Measurements from ENCODE around the gene CFAP161.

The CFAP161 gene

DNA sequence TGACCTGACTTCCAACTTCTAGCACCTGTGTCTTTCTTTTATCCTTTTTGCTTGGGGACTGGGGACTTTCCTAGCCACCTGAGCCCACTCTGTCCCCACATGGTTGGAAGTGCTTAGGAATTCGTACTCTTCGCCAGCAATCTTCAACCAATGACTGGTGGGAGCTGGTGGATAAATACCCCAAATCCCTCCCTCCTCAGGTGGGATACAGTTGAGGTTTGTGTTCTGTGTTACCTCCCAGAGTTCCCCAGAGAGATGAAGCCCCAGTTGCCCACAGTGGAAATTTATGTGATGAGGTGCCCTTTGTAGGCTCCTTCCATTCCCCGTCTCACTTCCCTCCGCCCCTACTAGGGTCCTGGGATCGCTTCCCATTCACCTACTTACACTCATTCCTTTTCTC, 40.1 kb upstream of the CFAP161 start:
- no peak for TF ChIP-seq POLR2A (IDR thresholded peaks at IDR 0.05; ENCODE audit: low read depth, low read length)
- TF ChIP-seq TAF1 (IDR thresholded peaks at IDR 0.05; ENCODE audit: low read depth, low read length) = no peak
- no peak for TF ChIP-seq POU2F2 (IDR thresholded peaks at IDR 0.05; ENCODE audit: low read depth, low read length)
- TF ChIP-seq SPI1 (IDR thresholded peaks at IDR 0.05; ENCODE audit: low read depth, low read length) = no peak
- TF ChIP-seq POLR2AphosphoS5 (IDR thresholded peaks at IDR 0.05; ENCODE audit: low read depth, low read length) = no peak
- TF ChIP-seq PAX5 (IDR thresholded peaks at IDR 0.05; ENCODE audit: insufficient read depth, low read length, severe bottlenecking) = no peak
- DNase-seq (ENCODE audit: insufficient read length, low spot score) (no peak), FAIRE-seq (no peak)

DNA sequence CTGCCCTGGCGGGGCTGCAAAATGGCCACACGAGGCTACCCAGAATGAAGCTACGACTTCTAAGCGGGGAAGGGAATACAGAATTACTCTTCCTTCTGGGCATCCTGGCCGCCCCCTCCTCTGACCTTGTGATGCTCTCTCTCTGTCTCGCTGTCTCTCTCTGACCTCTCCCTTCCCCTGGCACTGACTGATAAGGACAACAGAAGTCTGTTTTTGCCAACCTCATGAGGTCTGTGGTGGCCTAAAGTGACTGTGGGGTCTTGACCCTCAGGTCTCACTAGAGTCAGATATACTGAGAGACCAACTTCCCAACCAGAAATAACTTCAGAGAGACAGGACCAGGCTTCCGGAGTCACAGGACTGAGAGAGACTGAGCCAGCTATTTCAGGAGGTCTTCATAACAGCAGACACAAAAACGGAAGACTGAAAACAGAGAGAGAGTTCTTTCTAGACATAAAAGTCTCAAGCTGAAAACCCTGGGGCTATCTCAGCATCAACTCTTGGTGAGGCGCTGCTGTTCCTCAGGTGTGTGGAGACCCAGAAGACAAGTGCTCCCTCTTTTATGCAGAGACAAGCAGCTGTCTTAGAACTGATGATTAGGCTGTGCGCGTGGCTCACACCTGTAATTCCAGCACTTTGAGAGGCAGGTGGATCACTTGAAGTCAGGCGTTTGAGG, 38.2 kb upstream of the CFAP161 start:
- no peak for TF ChIP-seq POLR2A (IDR thresholded peaks at IDR 0.05; ENCODE audit: low read depth, low read length)
- no peak for TF ChIP-seq PAX5 (IDR thresholded peaks at IDR 0.05; ENCODE audit: insufficient read depth, low read length, severe bottlenecking)
- TF ChIP-seq POU2F2 (IDR thresholded peaks at IDR 0.05; ENCODE audit: low read depth, low read length) = no peak
- no peak for TF ChIP-seq TAF1 (IDR thresholded peaks at IDR 0.05; ENCODE audit: low read depth, low read length)
- TF ChIP-seq SPI1 (IDR thresholded peaks at IDR 0.05; ENCODE audit: low read depth, low read length) = no peak
- TF ChIP-seq POLR2AphosphoS5 (IDR thresholded peaks at IDR 0.05; ENCODE audit: low read depth, low read length) = no peak
- DNase-seq (ENCODE audit: insufficient read length, low spot score) (no peak), FAIRE-seq (no peak)

DNA sequence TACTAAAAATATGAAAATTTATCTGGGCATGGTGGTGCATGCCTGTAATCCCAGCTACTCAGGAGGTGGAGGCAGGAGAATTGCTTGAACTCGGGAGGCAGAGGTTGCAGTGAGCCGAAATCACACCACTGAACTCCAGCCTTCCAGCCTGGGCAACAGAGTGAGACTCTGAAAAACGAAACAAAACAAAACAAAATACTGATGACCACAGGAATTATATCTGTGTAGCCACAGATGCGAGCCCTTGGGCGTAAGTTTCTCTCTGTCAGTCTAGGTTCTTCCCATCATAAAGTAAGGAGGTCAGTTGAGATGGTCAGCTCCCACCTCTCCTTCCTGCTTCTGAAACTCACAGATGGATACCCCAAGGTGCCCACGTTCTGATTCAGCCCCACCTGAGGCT, 37.7 kb upstream of the CFAP161 start:
- DNase-seq (ENCODE audit: insufficient read length, low spot score) (no peak), FAIRE-seq (no peak)
- no peak for TF ChIP-seq POU2F2 (IDR thresholded peaks at IDR 0.05; ENCODE audit: low read depth, low read length)
- TF ChIP-seq PAX5 (IDR thresholded peaks at IDR 0.05; ENCODE audit: insufficient read depth, low read length, severe bottlenecking) = no peak
- TF ChIP-seq POLR2AphosphoS5 (IDR thresholded peaks at IDR 0.05; ENCODE audit: low read depth, low read length) = no peak

DNA sequence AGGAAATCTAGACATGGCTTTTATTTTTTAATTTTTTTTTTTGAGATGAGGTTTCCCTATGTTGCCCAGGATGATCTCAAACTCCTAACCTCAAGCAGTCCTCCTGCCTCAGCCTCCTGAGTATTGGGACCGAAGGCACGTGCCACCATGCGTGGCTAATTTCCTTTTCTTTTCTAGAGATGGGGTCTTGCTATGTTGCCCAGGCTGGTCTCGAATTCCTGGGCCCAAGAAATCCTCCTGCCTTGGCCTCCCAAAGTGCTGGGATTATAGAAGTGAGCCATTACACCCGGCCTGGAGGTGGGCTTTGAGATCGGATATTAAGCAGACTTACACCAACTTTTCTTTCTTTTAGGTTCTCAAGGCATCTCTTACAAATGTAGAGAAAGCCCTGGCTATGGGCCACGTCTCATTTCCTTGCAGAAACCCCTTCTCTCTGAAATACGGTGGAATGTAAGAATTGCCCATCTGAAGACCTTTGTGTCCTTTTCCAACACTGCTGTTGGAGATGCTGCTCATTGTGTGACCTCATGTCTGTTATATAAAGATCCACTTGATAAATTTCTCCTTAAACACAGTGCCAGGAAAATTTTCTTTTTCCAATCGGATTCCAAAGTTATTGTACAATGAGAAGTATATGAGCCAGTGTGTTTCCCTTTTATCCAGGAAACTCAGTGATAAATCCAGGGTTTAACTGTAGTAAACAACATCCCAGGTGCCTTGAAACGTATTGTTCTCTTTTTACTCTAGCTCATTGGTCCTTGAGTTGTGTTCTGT, 36.8 kb upstream of the CFAP161 start:
- TF ChIP-seq PAX5 (IDR thresholded peaks at IDR 0.05; ENCODE audit: insufficient read depth, low read length, severe bottlenecking) = no peak
- TF ChIP-seq POLR2AphosphoS5 (IDR thresholded peaks at IDR 0.05; ENCODE audit: low read depth, low read length) = no peak
- TF ChIP-seq POLR2A (IDR thresholded peaks at IDR 0.05; ENCODE audit: low read depth, low read length) = no peak
- TF ChIP-seq POU2F2 (IDR thresholded peaks at IDR 0.05; ENCODE audit: low read depth, low read length) = no peak
- no peak for TF ChIP-seq TAF1 (IDR thresholded peaks at IDR 0.05; ENCODE audit: low read depth, low read length)
- no peak for TF ChIP-seq SPI1 (IDR thresholded peaks at IDR 0.05; ENCODE audit: low read depth, low read length)
- FAIRE-seq (no peak), DNase-seq (ENCODE audit: insufficient read length, low spot score) (no peak)

DNA sequence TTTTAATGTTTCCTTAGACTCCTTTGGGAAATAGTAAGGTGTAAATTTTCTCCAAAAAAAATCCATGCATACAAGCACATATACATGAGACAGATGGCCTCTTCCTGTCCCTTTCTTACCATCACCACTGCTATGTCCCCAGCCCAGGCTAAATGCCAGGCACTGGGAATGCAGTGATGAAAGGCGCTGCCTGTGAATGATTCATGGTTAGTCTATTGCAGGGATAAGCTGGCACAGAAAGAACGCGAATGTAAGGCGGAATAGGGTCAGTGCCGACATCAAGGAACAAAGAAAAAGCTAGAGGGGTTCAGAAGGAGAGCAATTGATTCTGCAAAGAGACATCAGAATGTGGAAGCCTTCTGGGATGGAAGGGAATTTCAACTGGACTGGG, 36.2 kb upstream of the CFAP161 start:
- DNase-seq (ENCODE audit: insufficient read length, low spot score) (no peak), FAIRE-seq (no peak)
- TF ChIP-seq POU2F2 (IDR thresholded peaks at IDR 0.05; ENCODE audit: low read depth, low read length) = no peak
- TF ChIP-seq SPI1 (IDR thresholded peaks at IDR 0.05; ENCODE audit: low read depth, low read length) = no peak
- no peak for TF ChIP-seq PAX5 (IDR thresholded peaks at IDR 0.05; ENCODE audit: insufficient read depth, low read length, severe bottlenecking)
- TF ChIP-seq POLR2AphosphoS5 (IDR thresholded peaks at IDR 0.05; ENCODE audit: low read depth, low read length) = no peak
- TF ChIP-seq TAF1 (IDR thresholded peaks at IDR 0.05; ENCODE audit: low read depth, low read length) = no peak
- no peak for TF ChIP-seq POLR2A (IDR thresholded peaks at IDR 0.05; ENCODE audit: low read depth, low read length)

DNA sequence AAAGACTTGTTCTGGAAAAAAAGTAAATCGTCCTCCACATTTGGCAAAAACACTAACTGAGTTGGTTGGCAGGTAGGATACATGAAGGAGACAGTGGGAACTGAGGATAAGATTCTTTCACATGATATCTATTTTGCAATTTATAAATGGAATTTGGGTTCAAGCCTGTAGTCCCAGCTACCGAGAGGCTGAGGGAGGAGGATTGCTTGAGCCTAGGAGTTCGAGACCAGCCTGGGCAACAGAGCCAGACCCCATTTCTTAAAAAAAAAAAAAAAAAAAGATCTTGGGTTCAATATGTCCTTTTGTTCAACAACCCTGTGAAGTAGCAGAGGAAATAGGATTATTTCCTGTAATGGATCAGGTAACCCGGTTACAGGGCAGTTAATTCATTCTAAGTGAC, 35.7 kb upstream of the CFAP161 start:
- no peak for DNase-seq (ENCODE audit: insufficient read length, low spot score)
- FAIRE-seq = no peak
- TF ChIP-seq POLR2A (IDR thresholded peaks at IDR 0.05; ENCODE audit: low read depth, low read length) = no peak

DNA sequence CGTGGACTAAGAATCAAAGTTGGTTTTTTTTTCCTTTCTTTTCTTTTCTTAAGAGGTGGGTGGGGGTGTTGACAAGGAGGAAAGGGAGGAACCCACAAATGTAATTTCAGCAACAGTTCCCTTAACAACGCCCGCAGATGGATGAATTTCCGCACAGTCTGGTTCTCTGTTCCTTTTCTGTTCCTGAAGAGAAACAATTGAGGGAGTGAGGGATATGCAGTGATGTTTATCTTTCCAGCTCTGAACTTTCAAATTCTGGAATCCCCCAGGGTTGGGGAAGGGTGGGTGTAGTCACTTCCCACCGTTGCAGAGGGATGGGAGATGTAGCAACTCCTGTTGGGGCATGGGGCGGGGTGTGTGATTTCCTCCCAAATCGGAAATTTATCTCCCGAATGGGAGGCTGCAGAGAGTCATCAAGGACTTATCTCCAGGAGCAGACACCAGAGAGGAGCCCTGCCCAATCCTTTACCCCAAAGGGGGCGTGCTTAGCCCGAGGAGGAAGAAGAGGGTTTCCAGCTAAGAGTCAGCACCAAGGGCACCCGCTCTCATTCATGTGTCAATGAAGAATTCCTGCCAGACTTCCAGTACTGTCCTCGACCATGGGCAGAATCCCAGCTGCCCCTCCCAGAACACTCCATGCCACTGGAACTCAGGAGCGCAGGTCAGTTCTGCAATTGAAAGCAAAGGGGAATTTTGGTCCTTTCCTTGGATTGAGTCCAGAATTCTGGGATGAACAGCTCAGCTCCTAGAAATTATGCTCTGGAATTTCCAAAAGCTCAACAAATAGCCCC, 35.0 kb upstream of the CFAP161 start:
- DNase-seq (ENCODE audit: insufficient read length, low spot score) (no peak), FAIRE-seq (no peak)
- TF ChIP-seq POU2F2 (IDR thresholded peaks at IDR 0.05; ENCODE audit: low read depth, low read length) = no peak
- TF ChIP-seq PAX5 (IDR thresholded peaks at IDR 0.05; ENCODE audit: insufficient read depth, low read length, severe bottlenecking) = no peak
- no peak for TF ChIP-seq TAF1 (IDR thresholded peaks at IDR 0.05; ENCODE audit: low read depth, low read length)
- TF ChIP-seq SPI1 (IDR thresholded peaks at IDR 0.05; ENCODE audit: low read depth, low read length) = no peak

DNA sequence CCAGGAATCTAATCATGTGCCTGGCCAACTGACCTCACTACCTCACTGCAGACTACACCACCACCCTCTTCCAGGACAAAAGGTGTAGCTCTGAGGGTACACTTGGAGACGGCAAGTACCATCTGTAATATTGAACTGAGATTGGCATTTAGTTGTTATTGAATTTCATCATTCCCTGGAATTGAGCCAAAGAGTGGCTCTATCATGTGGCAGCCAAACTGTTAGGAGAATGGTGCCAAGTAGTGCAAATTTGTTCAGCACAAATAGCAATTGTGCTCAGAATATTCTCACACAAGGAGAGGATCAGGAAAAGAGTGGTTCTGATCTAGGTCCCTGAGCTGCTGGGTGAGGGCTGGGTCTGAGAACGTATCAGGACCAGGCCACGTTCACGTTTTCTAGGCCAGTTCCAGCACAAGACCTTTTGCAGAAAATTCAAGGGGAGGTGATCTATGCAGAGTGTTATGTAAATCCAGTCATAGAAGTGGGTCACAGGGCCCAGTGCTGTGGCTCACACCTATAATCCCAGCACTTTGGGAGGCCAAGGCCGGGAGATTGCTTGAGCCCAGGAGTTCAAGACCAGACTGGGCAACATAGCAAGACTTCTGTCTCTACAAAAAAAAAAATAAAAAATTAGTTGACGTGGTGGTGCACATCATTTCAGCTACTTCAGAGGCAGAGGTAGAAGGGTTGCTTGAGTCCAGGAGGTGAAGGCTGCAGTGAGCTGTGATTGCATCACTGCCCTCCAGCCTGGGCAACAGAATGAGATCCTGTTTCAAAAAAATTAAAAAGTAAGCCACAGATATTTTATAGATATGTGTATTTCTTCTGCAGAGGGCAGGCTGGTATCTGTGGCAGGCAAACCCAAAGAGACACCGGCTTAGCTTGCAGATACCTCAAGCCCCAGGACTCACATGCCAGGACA, 31.9 kb upstream of the CFAP161 start:
- FAIRE-seq (no peak), DNase-seq (ENCODE audit: insufficient read length, low spot score) (no peak)
- TF ChIP-seq POU2F2 (IDR thresholded peaks at IDR 0.05; ENCODE audit: low read depth, low read length) (no peak), SPI1 (IDR thresholded peaks at IDR 0.05; ENCODE audit: low read depth, low read length) (no peak), PAX5 (IDR thresholded peaks at IDR 0.05; ENCODE audit: insufficient read depth, low read length, severe bottlenecking) (no peak), TAF1 (IDR thresholded peaks at IDR 0.05; ENCODE audit: low read depth, low read length) (no peak), POLR2AphosphoS5 (IDR thresholded peaks at IDR 0.05; ENCODE audit: low read depth, low read length) (no peak), POLR2A (IDR thresholded peaks at IDR 0.05; ENCODE audit: low read depth, low read length) (no peak)

DNA sequence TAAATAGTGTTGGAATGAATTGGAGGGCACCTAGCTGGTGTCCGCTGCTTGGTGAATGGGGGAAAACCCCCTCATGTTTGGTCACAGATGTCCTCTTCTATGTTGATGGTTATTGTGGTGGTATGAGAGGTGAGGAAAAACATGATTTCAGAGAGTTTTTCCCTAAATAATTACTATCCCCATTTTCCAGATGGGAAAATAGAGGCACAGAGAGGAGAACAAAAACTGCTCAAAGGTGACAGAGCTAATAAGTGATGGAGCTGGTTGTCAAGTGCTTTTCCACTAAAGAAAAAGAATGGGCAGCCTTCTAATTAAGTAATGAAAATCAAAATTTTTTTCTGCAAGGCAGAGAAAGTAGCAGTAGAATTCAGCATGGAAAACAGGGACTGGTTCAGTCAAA, 30.2 kb upstream of the CFAP161 start:
- TF ChIP-seq SPI1 (IDR thresholded peaks at IDR 0.05; ENCODE audit: low read depth, low read length) (no peak), POU2F2 (IDR thresholded peaks at IDR 0.05; ENCODE audit: low read depth, low read length) (no peak), PAX5 (IDR thresholded peaks at IDR 0.05; ENCODE audit: insufficient read depth, low read length, severe bottlenecking) (no peak), POLR2AphosphoS5 (IDR thresholded peaks at IDR 0.05; ENCODE audit: low read depth, low read length) (no peak), TAF1 (IDR thresholded peaks at IDR 0.05; ENCODE audit: low read depth, low read length) (no peak), POLR2A (IDR thresholded peaks at IDR 0.05; ENCODE audit: low read depth, low read length) (no peak)
- no peak for DNase-seq (ENCODE audit: insufficient read length, low spot score)
- no peak for FAIRE-seq
